Type B pancreatic cell (in vitro differentiated cells): ENCODE measurements around the gene SMLR1. TPM values are rescaled to one million over a fixed set of nuclear protein-coding genes. Genes with fewer than 3 reads are reported as not detected.

Source experiments
- DNase-seq: peaks from one replicate; pipeline ENCODE4 v3.0.0; 2021; ENCODE audit warnings: mixed read lengths; ENCODE audit not compliant: unreplicated experiment; ENCODE audit errors: extremely low spot score
- H3K27ac Mint-ChIP-seq: 2 replicates; pipeline ENCODE4 v1.8.0; 2021; ENCODE audit warnings: mild to moderate bottlenecking, mixed read lengths
- H3K27me3 Mint-ChIP-seq: 2 replicates; pipeline ENCODE4 v1.8.0; 2021; ENCODE audit warnings: mixed read lengths
- H3K36me3 Mint-ChIP-seq: 2 replicates; pipeline ENCODE4 v1.8.0; 2021; ENCODE audit warnings: mixed read lengths
- H3K4me1 Mint-ChIP-seq: one replicate; pipeline ENCODE4 v1.8.0; 2021; ENCODE audit warnings: mixed read lengths; ENCODE audit not compliant: unreplicated experiment
- H3K4me3 Mint-ChIP-seq: 2 replicates; pipeline ENCODE4 v1.8.0; 2021; ENCODE audit warnings: mild to moderate bottlenecking, mixed read lengths
- H3K9me3 Mint-ChIP-seq: 2 replicates; pipeline ENCODE4 v1.8.0; 2021; ENCODE audit warnings: mixed read lengths
- CTCF ChIP-seq: fragments of 200-600 bp; sonication (generic); conservative IDR thresholded peaks from 2 replicates; pipeline ENCODE4 v1.5.0; 2021; ENCODE audit warnings: antibody characterized with exemption, mild to moderate bottlenecking
- total RNA-seq: library from RNA; stranded (reverse); gene quantifications from 2 replicates; pipeline ENCODE4 v1.2.1, GENCODE V29; 2021; ENCODE audit warnings: low replicate concordance

Gene SMLR1
- total RNA-seq, 1 donor from 2014 or later: 0.53 TPM

GRCh38 chr6:130837067-130837466, 9.9 kb downstream of the SMLR1 start:
- no peak for DNase-seq
- Mint-ChIP-seq H3K27ac (no peak overlapping the region), H3K9me3 (peaks cover 7% of the 10 kb centered on the region), H3K36me3 (no peaks in the 10 kb centered on the region), H3K27me3 (no peaks in the 10 kb centered on the region), H3K4me3 (no peak overlapping the region), H3K4me1 (peaks cover 4% of the 10 kb centered on the region)
- no peak for TF ChIP-seq CTCF

- no peak for TF ChIP-seq CTCF
- no peak overlapping the region for H3K4me3 Mint-ChIP-seq
These were observed 11.1 kb downstream of the SMLR1 start for GRCh38 chr6:130838250-130838860.

GRCh38 chr6:130838951-130839350, 11.7 kb downstream of the SMLR1 start:
- H3K4me3 Mint-ChIP-seq: no peak overlapping the region
- no peak for TF ChIP-seq CTCF
- no peaks in the 10 kb centered on the region for H3K36me3 Mint-ChIP-seq
- no peaks in the 10 kb centered on the region for H3K27me3 Mint-ChIP-seq
- H3K9me3 Mint-ChIP-seq: no peaks in the 10 kb centered on the region
- peaks cover 10% of the 10 kb centered on the region for H3K4me1 Mint-ChIP-seq
- H3K27ac Mint-ChIP-seq: no peak overlapping the region
- DNase-seq: no peak

More at GRCh38 chr6:130838250-130838860, 11.1 kb downstream of the SMLR1 start:
- Mint-ChIP-seq H3K4me1 (peaks cover 5% of the 10 kb centered on the region), H3K9me3 (peaks cover under 1% of the 10 kb centered on the region), H3K36me3 (no peaks in the 10 kb centered on the region), H3K27ac (no peak overlapping the region), H3K27me3 (no peaks in the 10 kb centered on the region)
- DNase-seq: no peak

- Mint-ChIP-seq H3K9me3 (no peaks in the 10 kb centered on the region), H3K4me3 (no peak overlapping the region), H3K36me3 (no peaks in the 10 kb centered on the region), H3K27ac (no peak overlapping the region), H3K4me1 (peaks cover 10% of the 10 kb centered on the region), H3K27me3 (no peaks in the 10 kb centered on the region)
- no peak for DNase-seq
- no peak for TF ChIP-seq CTCF
These were observed 12.2 kb downstream of the SMLR1 start for GRCh38 chr6:130839379-130839778.

GRCh38 chr6:130840050-130840449, 12.8 kb downstream of the SMLR1 start:
- no peak for TF ChIP-seq CTCF
- no peaks in the 10 kb centered on the region for H3K36me3 Mint-ChIP-seq
- DNase-seq: no peak
- no peak overlapping the region for H3K4me3 Mint-ChIP-seq
- H3K4me1 Mint-ChIP-seq: peaks cover 10% of the 10 kb centered on the region
- H3K27ac Mint-ChIP-seq: no peak overlapping the region
- H3K9me3 Mint-ChIP-seq: no peaks in the 10 kb centered on the region
- H3K27me3 Mint-ChIP-seq: no peaks in the 10 kb centered on the region
